ENCODE measurements around the gene POLG2. TPM values are rescaled to one million over a fixed set of nuclear protein-coding genes. Genes with fewer than 3 reads are reported as not detected.

Gene POLG2
- total RNA-seq, 2 donors from 2014 or later: 6.5 to 18.1 TPM

GRCh38 chr17:64448665-64449512 lies 48.0 kb downstream of the POLG2 start, which contains the start of gene MILR1:
TSS of gene MILR1 (plus strand) at chr17:64449115. CDS start at chr17:64449169, 54 bp downstream.
- DNase-seq (peak in 1 of 4 donors; percentile 72), ATAC-seq (peak; percentile 50)
- H3K9me3 ChIP-seq: no peaks in the 10 kb centered on the region
- intact Hi-C loops (cut with DNase I): no loop called here
- no peaks in the 10 kb centered on the region for H3K36me3 ChIP-seq (replicated peaks in 1 of 2; ENCODE audit: insufficient read depth in 1 of 2, low read depth in 2 of 2)
- H3K27me3 ChIP-seq: no peaks in the 10 kb centered on the region
- H3K27ac ChIP-seq: peak within 1 kb of the TSS in 1 of 4 donors; percentile 70
- 30 to 47% methylated on average over 9 to 10 of the region's 10 CpGs for WGBS, 2 donors
- H3K4me3 ChIP-seq: no peak within 1 kb of the TSS
- no peaks in the 10 kb centered on the region for H3K4me1 ChIP-seq
- TF ChIP-seq CTCF (IDR thresholded peaks at IDR 0.05) (no peak), POLR2A (IDR thresholded peaks at IDR 0.05) (peak in 1 of 3 donors; percentile 32)

- no peak for TF ChIP-seq CTCF (IDR thresholded peaks at IDR 0.05)
- H3K27me3 ChIP-seq: no peaks in the 10 kb centered on the region
- DNase-seq: no peak
- no peak for ATAC-seq
- 79 to 80% methylated on average over 1 of the region's 1 CpG for WGBS, 2 donors
- H3K9me3 ChIP-seq: no peaks in the 10 kb centered on the region
- no peaks in the 10 kb centered on the region for H3K36me3 ChIP-seq (replicated peaks in 1 of 2; ENCODE audit: insufficient read depth in 1 of 2, low read depth in 2 of 2)
- H3K4me1 ChIP-seq: no peaks in the 10 kb centered on the region
- intact Hi-C loops (cut with DNase I): no loop called here
- no peak overlapping the region for H3K27ac ChIP-seq
- no peak overlapping the region for H3K4me3 ChIP-seq
Measured at GRCh38 chr17:64447526-64447925, 49.3 kb downstream of the POLG2 start.

- TF ChIP-seq POLR2A (IDR thresholded peaks at IDR 0.05) (no peak), CTCF (IDR thresholded peaks at IDR 0.05) (no peak)
- no peak for DNase-seq
- ATAC-seq: no peak
- Histone ChIP-seq H3K4me1 (no peaks in the 10 kb centered on the region), H3K27ac (peak overlapping the region in 1 of 4 donors; percentile 54), H3K27me3 (no peaks in the 10 kb centered on the region), H3K9me3 (peaks cover 0 to 10% (median 0%) of the 10 kb centered on the region in 3 donors), H3K4me3 (no peak overlapping the region), H3K36me3 (replicated peaks in 1 of 2; ENCODE audit: insufficient read depth in 1 of 2, low read depth in 2 of 2) (no peaks in the 10 kb centered on the region)
- intact Hi-C loops (cut with DNase I): no loop called here
- WGBS, 2 donors: 83 to 92% methylated on average over 6 of the region's 6 CpGs
Measured at GRCh38 chr17:64443086-64443760, 53.6 kb downstream of the POLG2 start.

GRCh38 chr17:64442541-64442971 lies 54.3 kb downstream of the POLG2 start:
- Histone ChIP-seq H3K27ac (peak overlapping the region in 1 of 4 donors; percentile 54), H3K36me3 (replicated peaks in 1 of 2; ENCODE audit: insufficient read depth in 1 of 2, low read depth in 2 of 2) (no peaks in the 10 kb centered on the region), H3K4me1 (no peaks in the 10 kb centered on the region), H3K9me3 (peaks cover 0 to 17% (median 0%) of the 10 kb centered on the region in 3 donors), H3K27me3 (no peaks in the 10 kb centered on the region), H3K4me3 (no peak overlapping the region)
- DNase-seq (no peak), ATAC-seq (no peak)
- intact Hi-C loops (cut with DNase I): no loop called here
- WGBS, 2 donors: 64 to 83% methylated on average over 3 of the region's 3 CpGs
- TF ChIP-seq POLR2A (IDR thresholded peaks at IDR 0.05): no peak
- TF ChIP-seq CTCF (IDR thresholded peaks at IDR 0.05): no peak
